Head of caudate nucleus (tissue), 42 donors: Measurements from ENCODE around the gene IFFO2.

Experiments
- DNase-seq, 42 donors: peaks; one replicate each; pipeline versions ENCODE4 v3.0.0 to v3.0.0-alpha.2; 2020 to 2021; ENCODE audit warnings: mixed read lengths in 7 of 42
- intact Hi-C: fragments of 100-400 bp; cut with DNase I; formaldehyde crosslinking; loops from one replicate; pipeline ENCODE4 v1.15.0; 2022

Gene IFFO2

GRCh38 chr1:18974005-18974404 is 17.5 kb upstream of the IFFO2 start:
- peak in 1 of 42 donors; percentile 17 for DNase-seq
- intact Hi-C loops: no loop called here

- peak in 1 of 42 donors; percentile 18 for DNase-seq
- intact Hi-C loops: no loop called here
Measured at GRCh38 chr1:18973446-18973955, 17.0 kb upstream of the IFFO2 start.

DNA sequence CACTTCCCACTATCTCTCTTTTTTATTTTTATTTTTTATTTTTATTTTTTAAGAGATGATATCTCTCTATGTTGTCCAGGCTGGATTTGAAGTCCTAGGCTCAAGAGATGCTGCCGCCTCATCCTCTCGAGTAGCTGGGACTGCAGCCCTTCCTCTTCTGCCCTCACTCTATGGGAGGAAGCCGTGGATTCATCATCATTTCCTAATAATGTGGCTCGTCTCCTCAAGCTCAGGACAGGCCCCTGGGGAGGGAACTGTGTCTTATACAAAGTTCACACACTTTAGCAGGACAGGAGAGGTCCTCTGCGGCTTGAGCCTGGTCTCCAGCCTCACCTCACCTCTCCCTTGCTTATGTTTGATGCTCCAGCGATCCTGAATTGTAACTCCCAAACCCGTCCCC is 16.5 kb upstream of the IFFO2 start:
- DNase-seq: peak in 1 of 42 donors; percentile 2
- intact Hi-C loops: no loop called here

DNA sequence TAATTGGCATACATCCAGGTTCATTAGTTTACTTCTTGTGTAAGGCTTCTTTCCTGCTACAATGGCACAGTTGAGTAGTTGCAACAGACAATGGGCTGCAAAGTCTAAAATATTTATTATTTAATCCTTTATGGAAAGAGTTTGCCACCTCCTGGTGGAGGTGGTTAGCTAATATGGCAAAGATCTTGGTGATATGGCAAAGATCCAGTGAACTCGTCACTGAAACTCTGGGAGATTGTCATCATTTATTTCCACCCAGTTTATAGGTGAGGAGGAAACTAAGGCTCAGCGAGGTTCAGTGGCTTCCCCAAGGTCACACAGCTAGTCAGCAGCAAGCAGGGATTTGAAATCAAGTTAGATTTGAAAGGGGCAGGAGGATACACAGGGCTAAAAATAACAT is 16.1 kb upstream of the IFFO2 start:
- DNase-seq: no peak

GRCh38 chr1:18970762-18971161 is 14.3 kb upstream of the IFFO2 start:
- intact Hi-C loops: no loop called here
- peak in 1 of 42 donors; percentile 2 for DNase-seq

More for the DNA sequence above, 16.1 kb upstream of the IFFO2 start:
- intact Hi-C loops: no loop called here

GRCh38 chr1:18970358-18970757 is 13.9 kb upstream of the IFFO2 start:
- DNase-seq: peak in 1 of 42 donors; percentile 12
- intact Hi-C loops: no loop called here

DNA sequence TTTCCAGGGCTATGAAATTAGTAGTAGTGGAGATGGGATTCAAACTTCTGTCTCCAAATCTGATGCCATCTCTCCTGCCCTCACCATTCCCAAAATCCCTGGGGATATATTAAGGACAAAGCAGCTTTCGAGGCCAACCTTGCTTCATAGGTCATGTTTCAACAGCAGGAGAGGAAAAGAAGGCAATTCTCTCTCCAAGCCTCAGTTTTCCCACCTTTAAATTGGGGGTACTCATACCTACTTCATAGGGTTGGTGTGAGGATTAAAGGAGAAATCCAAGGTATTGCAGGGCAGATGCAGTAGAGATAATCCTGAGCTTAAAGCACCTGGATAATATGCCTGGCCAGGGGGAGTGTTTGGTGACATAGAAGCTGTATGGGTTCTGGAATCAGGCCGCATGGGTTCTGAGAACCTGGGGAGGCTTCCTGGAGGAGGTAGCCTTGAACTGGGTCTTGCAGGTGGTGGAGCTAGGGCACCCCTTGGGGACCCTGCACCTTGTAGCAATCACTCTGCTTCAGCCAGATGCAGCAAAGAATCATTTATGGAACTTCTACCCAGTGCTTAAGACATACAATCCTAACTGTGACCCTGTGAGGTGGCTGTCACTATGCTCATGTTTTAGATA is 10.7 kb upstream of the IFFO2 start:
- peak in 1 of 42 donors; percentile 2 for DNase-seq
- intact Hi-C loops: no loop called here

GRCh38 chr1:18965206-18966173 is 9.0 kb upstream of the IFFO2 start:
- peak in 2 of 42 donors; percentile 1 to 22 for DNase-seq
- intact Hi-C loops: no loop called here

GRCh38 chr1:18963968-18964367 is 7.5 kb upstream of the IFFO2 start:
- no peak for DNase-seq
- intact Hi-C loops: no loop called here

GRCh38 chr1:18962855-18963737 is 6.6 kb upstream of the IFFO2 start:
- intact Hi-C loops: no loop called here
- DNase-seq: peak in 2 of 42 donors; percentile 3 to 8

DNA sequence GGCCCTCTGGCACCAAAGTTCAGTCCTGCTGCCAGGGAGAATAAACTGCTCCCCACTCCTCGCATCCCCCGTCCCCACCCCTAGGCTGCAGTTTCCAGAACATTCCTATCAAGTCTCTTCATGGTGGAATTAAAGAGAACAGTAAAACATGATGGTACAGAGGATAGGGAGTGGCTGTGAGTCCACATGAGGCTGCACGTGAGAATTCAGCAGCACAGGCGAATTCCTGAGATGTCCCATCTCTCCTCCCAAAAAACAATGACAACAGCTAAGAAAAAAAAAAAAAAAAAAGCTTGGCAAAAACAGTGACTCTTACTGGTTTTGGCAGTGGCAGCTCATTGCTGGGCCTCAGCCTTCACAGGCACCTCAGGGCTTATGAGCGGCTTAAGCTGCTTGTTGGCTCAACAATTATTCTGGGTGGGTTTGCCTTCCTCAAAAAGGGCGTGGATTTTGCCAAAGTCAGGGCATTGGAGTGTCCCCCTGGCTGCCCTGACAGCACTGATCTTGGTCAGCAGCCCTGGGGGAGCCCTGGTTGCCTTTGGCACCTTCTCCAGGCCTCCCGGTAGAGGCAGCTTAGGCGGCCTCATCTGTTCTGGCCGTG is 5.7 kb upstream of the IFFO2 start:
- intact Hi-C loops: no loop called here
- peak in 2 of 42 donors; percentile 7 to 27 for DNase-seq

- no peak for DNase-seq
- intact Hi-C loops: no loop called here
Measured at GRCh38 chr1:18960821-18961220, 4.3 kb upstream of the IFFO2 start.

DNA sequence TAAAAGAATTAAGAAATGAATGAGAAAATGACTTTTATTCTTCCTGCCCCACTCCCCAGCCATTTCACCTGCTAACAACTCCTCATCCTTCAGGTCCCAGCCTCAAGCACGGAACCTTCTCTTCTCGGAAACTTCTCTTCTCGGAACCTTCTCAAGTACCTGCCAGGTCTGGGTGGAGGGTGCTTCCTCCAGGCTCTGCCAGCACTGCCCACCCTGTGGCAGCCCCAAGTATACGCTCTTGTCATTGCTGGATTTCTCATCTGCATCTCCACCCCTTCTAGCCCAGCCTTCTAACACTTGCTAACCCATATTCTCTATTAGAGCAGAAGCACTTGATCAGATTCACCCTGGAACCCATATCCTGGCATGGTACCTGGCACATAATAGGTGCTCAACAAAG is 3.9 kb upstream of the IFFO2 start:
- peak in 1 of 42 donors; percentile 24 for DNase-seq
- intact Hi-C loops: no loop called here

GRCh38 chr1:18959591-18959990 is 3.1 kb upstream of the IFFO2 start:
- no peak for DNase-seq
- intact Hi-C loops: no loop called here

- intact Hi-C loops: no loop called here
- DNase-seq: no peak
Measured at GRCh38 chr1:18957532-18958300, 1.2 kb upstream of the IFFO2 start.

- DNase-seq: peak in 20 of 42 donors; percentile 18 to 72 (median 48)
- intact Hi-C loops: no loop called here
Measured at GRCh38 chr1:18957136-18957521, 653 bp upstream of the IFFO2 start.

GRCh38 chr1:18955441-18956192 is 859 bp downstream of the IFFO2 start:
- DNase-seq: peak in 22 of 42 donors; percentile 25 to 67 (median 52)
- intact Hi-C loops: no loop called here
